Suprapubic skin (tissue), 4 donors: Measurements from ENCODE around the gene EVL. TPM values are rescaled to one million over a fixed set of nuclear protein-coding genes. Genes with fewer than 3 reads are reported as not detected.

ENCODE experiments used
- DNase-seq, 2 donors: peaks; one replicate each; pipeline ENCODE4 v3.0.0-alpha.2; 2019; ENCODE audit warnings: low spot score in 2 of 2
- H3K27ac ChIP-seq: fragments of 200-600 bp; sonication (generic); one replicate; pipeline ENCODE4 v1.5.1; 2019
- H3K27me3 ChIP-seq: fragments of 200-600 bp; sonication (generic); one replicate; pipeline ENCODE4 v1.5.1; 2019
- H3K36me3 ChIP-seq: fragments of 200-600 bp; sonication (generic); one replicate; pipeline ENCODE4 v1.5.1; 2019
- H3K4me1 ChIP-seq: fragments of 200-600 bp; sonication (generic); one replicate; pipeline ENCODE4 v1.5.1; 2019
- H3K4me3 ChIP-seq: fragments of 200-600 bp; sonication (generic); one replicate; pipeline ENCODE4 v1.5.1; 2019; ENCODE audit warnings: mild to moderate bottlenecking
- H3K9me3 ChIP-seq: fragments of 200-600 bp; sonication (generic); one replicate; pipeline ENCODE4 v1.5.1; 2019
- CTCF ChIP-seq, 2 donors: fragments of 200-600 bp in 1 of 2; fragments of 450-650 bp in 1 of 2; sonication (generic) in 1 of 2; IDR thresholded peaks; one replicate each; pipeline ENCODE4 v1.5.1; 2016 to 2019; ENCODE audit warnings: antibody characterized with exemption in 2 of 2, mild to moderate bottlenecking in 1 of 2, moderate library complexity in 1 of 2
- EP300 ChIP-seq: sonication (generic); formaldehyde crosslinking; IDR thresholded peaks from one replicate; pipeline ENCODE4 v1.6.1; 2017; ENCODE audit warnings: antibody characterized with exemption
- POLR2A ChIP-seq, 2 donors: fragments of 450-650 bp; IDR thresholded peaks; one replicate each; pipeline ENCODE4 v1.6.1; 2017; ENCODE audit warnings: antibody characterized with exemption in 2 of 2, mild to moderate bottlenecking in 2 of 2, moderate library complexity in 2 of 2
- POLR2AphosphoS5 ChIP-seq, 3 donors: sonication (generic); formaldehyde crosslinking; IDR thresholded peaks; one replicate each; pipeline ENCODE4 v1.6.1; 2017; ENCODE audit warnings: antibody characterized with exemption in 3 of 3
- WGBS: methylation state at CpG from one replicate; pipeline ENCODE4 v1.1.5; 2018; 5-methylcytosine and 5-hydroxymethylcytosine counted together
- total RNA-seq, 4 donors: library from RNA; depleted of rRNA; stranded (reverse); fragments of >200 nt; gene quantifications; one replicate each; pipeline ENCODE4 v1.1.0, GENCODE V29; 2016

Gene EVL
- total RNA-seq, 4 donors from 2014 or later, result 48.8 to 80.0 (median 61.4) TPM

- Histone ChIP-seq H3K36me3 (peaks cover 14% of the 10 kb centered on the region), H3K4me1 (peaks cover 42% of the 10 kb centered on the region)
Measured at GRCh38 chr14:100143934-100144333, 78.7 kb downstream of the EVL start.

GRCh38 chr14:100144645-100144995 is 79.4 kb downstream of the EVL start:
- H3K4me1 ChIP-seq, result peaks cover 49% of the 10 kb centered on the region
- H3K36me3 ChIP-seq, result peaks cover 14% of the 10 kb centered on the region
- no peak for TF ChIP-seq POLR2A (IDR thresholded peaks at IDR 0.05)
- no peak for TF ChIP-seq POLR2AphosphoS5 (IDR thresholded peaks at IDR 0.05)
- no peak for TF ChIP-seq CTCF (IDR thresholded peaks at IDR 0.05)
- TF ChIP-seq EP300, result no peak
- H3K27ac ChIP-seq, result no peak overlapping the region
- WGBS, result no CpG with 5 or more reads among the region's 4 CpGs
- no peak for DNase-seq
- H3K27me3 ChIP-seq, result no peaks in the 10 kb centered on the region
- H3K9me3 ChIP-seq, result no peaks in the 10 kb centered on the region
- no peak overlapping the region for H3K4me3 ChIP-seq

More at GRCh38 chr14:100143934-100144333, 78.7 kb downstream of the EVL start:
- Histone ChIP-seq H3K9me3 (no peaks in the 10 kb centered on the region), H3K27me3 (no peaks in the 10 kb centered on the region), H3K27ac (no peak overlapping the region), H3K4me3 (no peak overlapping the region)
- no peak for DNase-seq
- TF ChIP-seq POLR2A (IDR thresholded peaks at IDR 0.05) (no peak), POLR2AphosphoS5 (IDR thresholded peaks at IDR 0.05) (no peak), CTCF (IDR thresholded peaks at IDR 0.05) (no peak), EP300 (no peak)
- 93% methylated on average over 20 of the region's 23 CpGs for WGBS

DNA sequence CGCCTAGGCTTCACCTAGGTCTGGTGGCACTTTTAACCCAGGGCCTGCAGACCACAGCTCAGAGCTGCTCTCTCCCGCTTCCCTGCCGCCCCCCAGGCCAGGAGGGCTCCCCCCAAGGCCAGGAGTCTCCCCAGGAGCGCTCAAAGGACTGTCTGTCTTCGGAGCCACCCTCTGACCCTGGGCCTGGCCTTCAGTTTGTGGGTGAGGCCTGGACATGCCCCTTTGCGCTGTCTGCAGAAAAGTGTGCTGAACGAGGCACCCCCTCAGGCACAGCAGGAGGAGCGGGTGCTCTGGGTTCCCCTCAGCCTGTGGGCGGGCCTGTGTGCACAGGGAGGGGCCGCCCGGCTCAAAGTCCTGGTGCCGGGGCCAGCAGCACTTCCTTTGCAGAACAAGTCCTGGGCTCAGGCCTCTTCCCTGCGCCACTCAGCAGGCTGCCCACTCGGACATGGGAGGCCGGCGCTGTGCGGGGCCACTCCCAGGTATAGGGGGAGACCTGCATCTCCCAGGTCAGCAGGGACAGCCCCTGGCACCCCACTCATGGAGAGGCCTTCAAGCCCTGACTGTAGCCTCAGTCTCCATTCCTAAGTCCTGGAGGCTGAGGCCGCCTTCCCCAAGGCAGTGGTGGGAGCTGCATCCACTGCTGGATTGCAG is 79.9 kb downstream of the EVL start:
- Histone ChIP-seq H3K9me3 (no peaks in the 10 kb centered on the region), H3K4me3 (no peak overlapping the region), H3K36me3 (peaks cover 14% of the 10 kb centered on the region), H3K4me1 (peaks cover 54% of the 10 kb centered on the region), H3K27ac (no peak overlapping the region), H3K27me3 (no peaks in the 10 kb centered on the region)
- TF ChIP-seq CTCF (IDR thresholded peaks at IDR 0.05) (no peak), POLR2A (IDR thresholded peaks at IDR 0.05) (no peak), POLR2AphosphoS5 (IDR thresholded peaks at IDR 0.05) (no peak)
- DNase-seq, result no peak
- 31% methylated on average over 11 of the region's 18 CpGs for WGBS

DNA sequence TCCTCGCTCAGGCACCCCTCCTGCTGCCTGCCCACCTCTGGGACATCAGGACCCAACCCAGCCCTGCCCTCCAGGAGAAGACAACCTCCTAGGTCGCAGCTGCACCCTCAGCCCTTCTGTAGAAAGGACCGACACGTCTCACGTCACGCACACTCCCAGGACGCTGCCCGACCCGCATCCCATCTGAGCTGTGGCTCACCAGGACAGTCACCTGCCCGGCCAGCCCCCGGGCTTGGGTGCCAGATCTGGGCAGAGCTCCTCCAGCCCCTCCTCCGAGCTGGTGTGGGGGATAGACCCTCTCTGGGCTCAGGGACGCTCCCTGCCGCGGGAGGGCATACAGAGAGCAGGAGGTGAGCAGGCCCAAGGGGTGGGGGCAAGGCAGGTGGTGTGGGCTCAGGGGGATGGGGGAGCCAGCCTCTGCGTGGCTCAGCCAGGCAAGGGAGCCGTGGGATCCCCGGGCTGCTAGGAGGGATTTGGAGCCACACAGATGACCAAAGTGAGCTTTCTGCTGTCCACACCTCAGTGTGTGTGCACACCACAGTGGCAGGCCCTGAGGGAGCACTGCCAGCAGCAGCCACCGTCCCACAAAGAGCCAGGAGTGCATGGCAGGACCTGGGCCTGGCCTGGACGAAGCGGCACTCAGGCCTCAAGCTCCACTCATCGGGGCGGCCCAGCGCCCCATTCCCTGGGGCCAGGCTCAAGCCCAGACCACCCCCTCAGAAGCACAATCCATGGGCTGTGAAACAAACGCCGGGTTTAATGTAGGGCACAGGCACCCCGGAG is 80.7 kb downstream of the EVL start:
- Histone ChIP-seq H3K36me3 (peaks cover 14% of the 10 kb centered on the region), H3K27me3 (no peaks in the 10 kb centered on the region), H3K4me1 (peaks cover 62% of the 10 kb centered on the region), H3K4me3 (no peak overlapping the region), H3K27ac (no peak overlapping the region), H3K9me3 (no peaks in the 10 kb centered on the region)
- TF ChIP-seq POLR2AphosphoS5 (IDR thresholded peaks at IDR 0.05) (no peak), POLR2A (IDR thresholded peaks at IDR 0.05) (no peak), CTCF (IDR thresholded peaks at IDR 0.05) (no peak), EP300 (no peak)
- 89% methylated on average over 22 of the region's 27 CpGs for WGBS
- no peak for DNase-seq

GRCh38 chr14:100146531-100147091 is 81.4 kb downstream of the EVL start:
- Histone ChIP-seq H3K27ac (no peak overlapping the region), H3K27me3 (no peaks in the 10 kb centered on the region), H3K4me3 (no peak overlapping the region), H3K36me3 (peaks cover 14% of the 10 kb centered on the region), H3K4me1 (peaks cover 69% of the 10 kb centered on the region), H3K9me3 (no peaks in the 10 kb centered on the region)
- 91% methylated on average over 10 of the region's 29 CpGs for WGBS
- DNase-seq, result no peak
- TF ChIP-seq POLR2AphosphoS5 (IDR thresholded peaks at IDR 0.05) (no peak), EP300 (no peak), POLR2A (IDR thresholded peaks at IDR 0.05) (no peak), CTCF (IDR thresholded peaks at IDR 0.05) (no peak)
